ENCODE results near the gene P2RY6. TPM values are rescaled to one million over a fixed set of nuclear protein-coding genes. Genes with fewer than 3 reads are reported as not detected.

Gene P2RY6
- polyA plus RNA-seq, 2 of the 4 experiments (the other 2 are of a cell fraction): 6.8 to 8.8 TPM

- ChIA-PET CTCF (interaction anchor here (0.7 to 9.2 kb wide), 14 partner anchors 8 to 415 kb away, joined by 3 to 122 read pairs (median 5); partner anchors contain the start of gene P2RY2), POLR2A (interaction anchor here (1.5 kb wide), 1 partner anchor 13 kb away, joined by 4 read pairs; no protein-coding TSS in a partner anchor)
- TF ChIP-seq HOXA7 (CRISPR knock-in tag; IDR thresholded peaks at IDR 0.05) (no peak), CTCF (IDR thresholded peaks at IDR 0.05) (no peak), RARB (CRISPR knock-in tag; IDR thresholded peaks at IDR 0.05) (no peak), CBX8 (IDR thresholded peaks at IDR 0.05) (no peak), JUNB (IDR thresholded peaks at IDR 0.05) (no peak), RNF2 (IDR thresholded peaks at IDR 0.05; ENCODE audit: borderline replicate concordance, low read depth) (no peak), CHD2 (IDR thresholded peaks at IDR 0.05; ENCODE audit: low read length, partially characterized antibody) (no peak), RCOR1 (IDR thresholded peaks at IDR 0.05; ENCODE audit: low read depth, low read length) (no peak), ELK1 (IDR thresholded peaks at IDR 0.05; ENCODE audit: low read depth, low read length) (no peak), POLR2AphosphoS2 (conservative IDR thresholded peaks at IDR 0.05; ENCODE audit: low read length) (no peak), PBX3 (IDR thresholded peaks at IDR 0.05) (no peak), E2F6 (IDR thresholded peaks at IDR 0.05; ENCODE audit: borderline replicate concordance, low read depth) (no peak), ESRRA (IDR thresholded peaks at IDR 0.05; ENCODE audit: borderline replicate concordance, low read length) (no peak), POLR2A (IDR thresholded peaks at IDR 0.05; ENCODE audit: low read length) (no peak)
- FAIRE-seq (no peak), ATAC-seq (no peak), DNase-seq (ENCODE audit: low read depth in 1 of 2, low spot score in 1 of 2) (no peak)
- Histone ChIP-seq H3K4me1 (peaks cover 21% of the 10 kb centered on the region; the same call in 1 of the 3 replicates), H3K4me3 (no peak overlapping the region), H3K9me3 (no peaks in the 10 kb centered on the region), H3K27ac (no peak overlapping the region), H3K4me2 (no peak overlapping the region)
- WGBS (ENCODE audit: missing lambda C conversion rate): 69% methylated on average over 4 of the region's 4 CpGs
These were observed 27.4 kb upstream of the P2RY6 start for GRCh38 chr11:73244589-73245240.

GRCh38 chr11:73245461-73245860, 26.7 kb upstream of the P2RY6 start:
- WGBS (ENCODE audit: missing lambda C conversion rate): 83% methylated on average over 6 of the region's 6 CpGs
- Histone ChIP-seq H3K4me3 (no peak overlapping the region), H3K9me3 (no peaks in the 10 kb centered on the region), H3K4me1 (peaks cover 16% of the 10 kb centered on the region; the same call in 1 of the 3 replicates), H3K27ac (no peak overlapping the region), H3K4me2 (no peak overlapping the region)
- ATAC-seq: no peak
- no peak for FAIRE-seq
- no peak for DNase-seq (ENCODE audit: low read depth in 1 of 2, low spot score in 1 of 2)
- CTCF ChIA-PET: interaction anchor here (0.9 to 9.2 kb wide), 10 partner anchors 8 to 423 kb away, joined by 3 to 122 read pairs (median 8); partner anchors contain the start of gene P2RY2
- TF ChIP-seq RFX5 (IDR thresholded peaks at IDR 0.05) (no peak), PHF8 (IDR thresholded peaks at IDR 0.05; ENCODE audit: borderline replicate concordance, low read depth) (no peak), CBX8 (IDR thresholded peaks at IDR 0.05) (no peak), BHLHE40 (IDR thresholded peaks at IDR 0.05; ENCODE audit: low read depth, low read length) (no peak), NR3C1 (IDR thresholded peaks at IDR 0.05) (no peak), ELK1 (IDR thresholded peaks at IDR 0.05; ENCODE audit: low read depth, low read length) (no peak), RCOR1 (IDR thresholded peaks at IDR 0.05; ENCODE audit: low read depth, low read length) (no peak), USF2 (IDR thresholded peaks at IDR 0.05) (no peak), JUN (IDR thresholded peaks at IDR 0.05) (no peak), SMC3 (IDR thresholded peaks at IDR 0.05) (no peak), EP300 (IDR thresholded peaks at IDR 0.05) (no peak), KDM5A (IDR thresholded peaks at IDR 0.05) (no peak), EHF (CRISPR knock-in tag; IDR thresholded peaks at IDR 0.05) (no peak), ATOH8 (CRISPR knock-in tag; IDR thresholded peaks at IDR 0.05; ENCODE audit: low read depth) (no peak), HOXB5 (CRISPR knock-in tag; IDR thresholded peaks at IDR 0.05) (no peak), HEYL (CRISPR knock-in tag; IDR thresholded peaks at IDR 0.05) (no peak), MAX (IDR thresholded peaks at IDR 0.05) (no peak)
- POLR2A ChIA-PET: interaction anchor here (1.5 kb wide), 1 partner anchor 12 kb away, joined by 4 read pairs; no protein-coding TSS in a partner anchor
